ENCODE data around the gene NFIC.
"Not testable (repeated sequence)": the region's sequence is repeated elsewhere in the genome, so short reads cannot be mapped to it uniquely, and the experiment has no call there.

NFIC gene

GRCh38 chr19:3452942-3453214 is 86.5 kb downstream of the NFIC start:
- not testable (repeated sequence) for DNase-seq (ENCODE audit: low read depth)

- DNase-seq (ENCODE audit: low read depth) = no peak
These were observed 87.5 kb downstream of the NFIC start for GRCh38 chr19:3453840-3454239.

GRCh38 chr19:3454656-3455392 is 88.4 kb downstream of the NFIC start:
- DNase-seq (ENCODE audit: low read depth) = no peak

GRCh38 chr19:3455393-3455955 is 89.1 kb downstream of the NFIC start:
- DNase-seq (ENCODE audit: low read depth) = no peak

- DNase-seq (ENCODE audit: low read depth) = no peak
These were observed 89.7 kb downstream of the NFIC start for GRCh38 chr19:3455960-3456601.

- DNase-seq (ENCODE audit: low read depth) = no peak
These were observed 90.6 kb downstream of the NFIC start for GRCh38 chr19:3456925-3457527.

GRCh38 chr19:3457528-3458228 is 91.3 kb downstream of the NFIC start:
- DNase-seq (ENCODE audit: low read depth) = no peak

GRCh38 chr19:3458229-3459088 is 92.1 kb downstream of the NFIC start:
- DNase-seq (ENCODE audit: low read depth) = no peak

- DNase-seq (ENCODE audit: low read depth) = peak; percentile 46
These were observed 92.9 kb downstream of the NFIC start for GRCh38 chr19:3459089-3459881.

GRCh38 chr19:3459965-3460582 is 93.7 kb downstream of the NFIC start:
- DNase-seq (ENCODE audit: low read depth) = no peak

GRCh38 chr19:3462991-3463713 is 96.8 kb downstream of the NFIC start:
- no peak for DNase-seq (ENCODE audit: low read depth)

- no peak for DNase-seq (ENCODE audit: low read depth)
These were observed 97.6 kb downstream of the NFIC start for GRCh38 chr19:3463714-3464586.

- no peak for DNase-seq (ENCODE audit: low read depth)
These were observed 98.3 kb downstream of the NFIC start for GRCh38 chr19:3464587-3465235.

- DNase-seq (ENCODE audit: low read depth) = no peak
These were observed 99.2 kb downstream of the NFIC start for GRCh38 chr19:3465552-3465951.

- DNase-seq (ENCODE audit: low read depth) = no peak
These were observed 100.3 kb downstream of the NFIC start for GRCh38 chr19:3466635-3467034.

- no peak for DNase-seq (ENCODE audit: low read depth)
These were observed 101.2 kb downstream of the NFIC start for GRCh38 chr19:3467437-3468198.

- DNase-seq (ENCODE audit: low read depth) = no peak
These were observed 101.8 kb downstream of the NFIC start for GRCh38 chr19:3468211-3468610.

Measured in GM04503 (cell line).